Left cardiac atrium (tissue), 4 donors: ENCODE data around the gene MX1. TPM values are rescaled to one million over a fixed set of nuclear protein-coding genes. Genes with fewer than 3 reads are reported as not detected.
"Not testable (repeated sequence)": the region's sequence is repeated elsewhere in the genome, so short reads cannot be mapped to it uniquely, and the experiment has no call there.

ENCODE experiments used
- ATAC-seq, 2 donors: fragments of 200-7000 bp; cut with Tn5 transposase; one replicate each; pipeline ENCODE4 v1.9.1; 2020; ENCODE audit warnings: mild to moderate bottlenecking in 2 of 2, moderate library complexity in 2 of 2
- DNase-seq: peaks from one replicate; pipeline ENCODE4 v3.0.0-alpha.2; 2020
- intact Hi-C, 2 donors: fragments of 100-400 bp; cut with DNase I; formaldehyde crosslinking; loops; one replicate each; pipeline versions ENCODE4 v1.14.1 to v1.15.1; 2022 to 2023
- total RNA-seq, 2 donors: library from RNA; stranded (reverse); fragmentation: NEBNext Ultra II Directional; extraction: Animal tissue kit (Norgen Biotek cat#: 25700); gene quantifications; one replicate each; pipeline ENCODE4 v1.2.1, GENCODE V29; 2021
- donor health status: DM: no; HTN: yes; CAD: no.
- donor health status: DM: no; HTN: yes; CAD: no; lungs with severe emphysema.
- donor health status: DM: yes; HTN: yes; CAD: no.
- donor health status: Dilated cardiomyopathy.

The MX1 gene
- total RNA-seq, 2 donors from 2014 or later: 15.4 to 48.6 TPM

GRCh38 chr21:41405321-41405720, 20.7 kb upstream of the MX1 start:
- intact Hi-C loops: no loop called here
- DNase-seq: no peak
- no peak for ATAC-seq

GRCh38 chr21:41406340-41406739, 19.7 kb upstream of the MX1 start:
- ATAC-seq: no peak
- intact Hi-C loops: no loop called here
- DNase-seq: no peak

- ATAC-seq (no peak), DNase-seq (no peak)
- intact Hi-C loops: no loop called here
Measured at GRCh38 chr21:41407541-41408460, 18.2 kb upstream of the MX1 start.

GRCh38 chr21:41410361-41410760, 15.7 kb upstream of the MX1 start:
- intact Hi-C loops: no loop called here
- no peak for DNase-seq
- ATAC-seq: no peak

GRCh38 chr21:41410767-41411448, 15.1 kb upstream of the MX1 start:
- intact Hi-C loops: no loop called here
- ATAC-seq (no peak), DNase-seq (no peak)

GRCh38 chr21:41411449-41412089, 14.5 kb upstream of the MX1 start:
- intact Hi-C loops: no loop called here
- DNase-seq (peak; percentile 54), ATAC-seq (peak; percentile 22 to 44)

- intact Hi-C loops, DNase-seq: not testable (repeated sequence)
Measured at GRCh38 chr21:41417505-41417904, 8.5 kb upstream of the MX1 start.

GRCh38 chr21:41418393-41418792, 7.6 kb upstream of the MX1 start:
- DNase-seq: no peak
- intact Hi-C loops: no loop called here
- ATAC-seq: no peak

More at GRCh38 chr21:41417505-41417904, 8.5 kb upstream of the MX1 start:
- not testable (repeated sequence) for ATAC-seq

- intact Hi-C loops: no loop called here
- ATAC-seq: no peak
Measured at GRCh38 chr21:41418956-41419680, 6.9 kb upstream of the MX1 start.

GRCh38 chr21:41419921-41420862, 5.8 kb upstream of the MX1 start:
- ATAC-seq (peak; percentile 92 to 97), DNase-seq (peak; percentile 88)
- intact Hi-C loops: loop anchor here in 1 of 2 donors (10.0 kb wide), 1 partner anchor 55 kb away; the partner anchor contains the start of gene MX2

More at GRCh38 chr21:41418956-41419680, 6.9 kb upstream of the MX1 start:
- DNase-seq: no peak

GRCh38 chr21:41420998-41421397, 5.0 kb upstream of the MX1 start:
- not testable (repeated sequence) for ATAC-seq, DNase-seq
- intact Hi-C loops: loop anchor here in 1 of 2 donors (10.0 kb wide), 1 partner anchor 56 kb away; the partner anchor contains the start of gene MX2

- DNase-seq: no peak
- no peak for ATAC-seq
- intact Hi-C loops: loop anchor here in 1 of 2 donors (10.0 kb wide), 1 partner anchor 58 kb away; the partner anchor contains the start of gene MX2
Measured at GRCh38 chr21:41422546-41423304, 3.3 kb upstream of the MX1 start.

- intact Hi-C loops: loop anchor here in 1 of 2 donors (10.0 kb wide), 1 partner anchor 58 kb away; the partner anchor contains the start of gene MX2
- DNase-seq, ATAC-seq: not testable (repeated sequence)
Measured at GRCh38 chr21:41423305-41423636, 2.8 kb upstream of the MX1 start.

- no peak for ATAC-seq
- no peak for DNase-seq
- intact Hi-C loops: loop anchor here in 1 of 2 donors (10.0 kb wide), 1 partner anchor 61 kb away; the partner anchor contains the start of gene MX2
Measured at GRCh38 chr21:41425588-41425953, 468 bp upstream of the MX1 start.

GRCh38 chr21:41426676-41427404, 801 bp downstream of the MX1 start:
- intact Hi-C loops: loop anchor here in 1 of 2 donors (10.0 kb wide), 1 partner anchor 62 kb away; the partner anchor contains the start of gene MX2
- DNase-seq (no peak), ATAC-seq (peak; percentile 34 to 54)

- DNase-seq (no peak), ATAC-seq (no peak)
- intact Hi-C loops: loop anchor here in 1 of 2 donors (10.0 kb wide), 1 partner anchor 63 kb away; the partner anchor contains the start of gene MX2
Measured at GRCh38 chr21:41427556-41427955, 1.5 kb downstream of the MX1 start.
